K562 (cell line): Measurements from ENCODE around the gene CEACAM5. TPM values are rescaled to one million over a fixed set of nuclear protein-coding genes. Genes with fewer than 3 reads are reported as not detected.

Source experiments
- ATAC-seq: fragments of 200-7000 bp; cut with Tn5 transposase; 3 replicates; pipeline ENCODE4 v1.9.1; 2020; ENCODE audit warnings: moderate library complexity
- BruUV-seq: library from RNA; stranded (reverse); fragments of 400-500 nt; replicated peaks from 2 replicates; lab custom pipeline; 2021; lab: Mats Ljungman, UMichigan
- CTCF ChIA-PET: fragments of 300-600 bp; formaldehyde crosslinking; extraction: SDS; loops from one replicate; lab custom pipeline; 2021; ENCODE audit warnings: low intra/inter-chr PET ratio; lab: Yijun Ruan, JAX
- POLR2A ChIA-PET: fragments of 300-600, 350-650 bp; sonication (Branson Sonifier 250); formaldehyde crosslinking; extraction: SDS; loops from one replicate; lab custom pipeline; 2021; ENCODE audit warnings: antibody characterized with exemption, inconsistent platforms; lab: Yijun Ruan, JAX
- DNase-seq, 4 experiments: peaks; one replicate each; pipeline versions ENCODE4 v3.0.0 to v3.0.0-alpha.2; 2011 to 2018; ENCODE audit warnings: low spot score in 3 of 4, mixed read lengths in 3 of 4; ENCODE audit errors: extremely low read depth in 1 of 4
- FAIRE-seq: peaks from 2 replicates; lab custom pipeline; 2011; peaks lifted over from hg19 to GRCh38; lab: Jason Lieb, UNC
- H2AFZ ChIP-seq: 2 replicates; pipeline ENCODE4 v1.6.0; 2011; ENCODE audit warnings: low read depth, low read length, control low read depth, inconsistent platforms
- H3K27ac ChIP-seq: fragments of 200-600 bp; 3 replicates; pipeline ENCODE4 v1.8.0; 2011; ENCODE audit warnings: low read depth, mild to moderate bottlenecking, control low read depth, inconsistent platforms, low read length, moderate library complexity, mixed read lengths; ENCODE audit errors: extremely low read depth
- H3K27me3 ChIP-seq, 2 experiments: fragments of 300-600 bp in 1 of 2; 2 replicates in 1 of 2; 3 replicates in 1 of 2; pipeline versions ENCODE4 v1.6.0 to v1.8.0; 2011; ENCODE audit warnings: inconsistent platforms in 2 of 2, low read length in 2 of 2, mild to moderate bottlenecking in 1 of 2, mixed read lengths in 1 of 2, moderate library complexity in 1 of 2; ENCODE audit not compliant: control insufficient read depth in 2 of 2, insufficient read depth in 2 of 2
- H3K36me3 ChIP-seq: fragments of 300-600 bp; 3 replicates; pipeline ENCODE4 v1.8.0; 2011; ENCODE audit warnings: mild to moderate bottlenecking, low read length, inconsistent platforms; ENCODE audit not compliant: control insufficient read depth, insufficient read depth
- H3K4me1 ChIP-seq, 2 experiments: fragments of 200-600 bp in 1 of 2; replicated peaks in 1 of 2; 2 replicates in 1 of 2; 3 replicates in 1 of 2; pipeline versions ENCODE4 v1.5.1 to v1.8.0; 2011; ENCODE audit warnings: inconsistent platforms in 2 of 2, low read length in 2 of 2, mild to moderate bottlenecking in 1 of 2, mixed read lengths in 1 of 2, moderate library complexity in 1 of 2; ENCODE audit not compliant: control insufficient read depth in 2 of 2, insufficient read depth in 2 of 2
- H3K4me2 ChIP-seq: 2 replicates; pipeline ENCODE4 v1.6.1; 2011; ENCODE audit warnings: low read length, control low read depth, inconsistent platforms, mixed read lengths; ENCODE audit not compliant: insufficient read depth
- H3K4me3 ChIP-seq: fragments of 200-600 bp; sonication (generic), shearing (Covaris generic); 2 replicates; pipeline ENCODE4 v1.5.1; 2016; ENCODE audit warnings: control low read depth, inconsistent platforms
- H3K79me2 ChIP-seq: fragments of 200-600 bp; 3 replicates; pipeline ENCODE4 v1.8.0; 2011; ENCODE audit warnings: low read length, inconsistent platforms; ENCODE audit not compliant: control insufficient read depth, insufficient read depth
- H3K9ac ChIP-seq, 2 experiments: 2 replicates each; pipeline versions ENCODE4 v1.6.0 to v1.6.1; 2011; ENCODE audit warnings: low read depth in 2 of 2, low read length in 2 of 2, control low read depth in 1 of 2, inconsistent platforms in 1 of 2, mild to moderate bottlenecking in 1 of 2, mixed read lengths in 1 of 2; ENCODE audit not compliant: insufficient read depth in 1 of 2
- H3K9me1 ChIP-seq: one replicate; pipeline ENCODE4 v1.6.0; 2011; ENCODE audit warnings: inconsistent platforms, mild to moderate bottlenecking, low read length, moderate library complexity; ENCODE audit not compliant: control insufficient read depth, insufficient read depth
- H3K9me3 ChIP-seq: replicated peaks from 2 replicates; pipeline ENCODE4 v1.5.1; 2011; ENCODE audit warnings: low read depth, low read length, inconsistent platforms; ENCODE audit not compliant: control insufficient read depth, insufficient read depth
- H4K20me1 ChIP-seq: replicated peaks from 2 replicates; pipeline ENCODE4 v1.6.1; 2011; ENCODE audit warnings: low read length, inconsistent platforms, mixed read lengths; ENCODE audit not compliant: control insufficient read depth, insufficient read depth
- CUX1 ChIP-seq: fragments of 200-800 bp; sonication (Bioruptor generic); IDR thresholded peaks from 2 replicates; pipeline ENCODE4 v1.6.1; 2016; ENCODE audit warnings: missing genetic modification characterization, missing compliant biosample characterization
- GABPA ChIP-seq: fragments of 200-800 bp; sonication (Bioruptor generic); conservative IDR thresholded peaks from 2 replicates; pipeline ENCODE4 v1.6.1; 2016; ENCODE audit warnings: low read depth, missing genetic modification characterization, missing compliant biosample characterization
- NBN ChIP-seq: fragments of 450-650 bp; IDR thresholded peaks from 2 replicates; pipeline ENCODE4 v1.6.1; 2016; ENCODE audit warnings: low read depth, mild to moderate bottlenecking
- TCF3 ChIP-seq: sonication (generic); formaldehyde crosslinking; IDR thresholded peaks from 2 replicates; pipeline ENCODE4 v1.4.0; 2020; ENCODE audit warnings: mild to moderate bottlenecking, missing genetic modification reagents
- TCF7 ChIP-seq: sonication (generic); IDR thresholded peaks from 2 replicates; pipeline ENCODE4 v1.6.1; 2016; ENCODE audit warnings: antibody characterized with exemption, borderline replicate concordance
- WGBS: fragments of 100-300 bp; shearing (Covaris generic); methylation state at CpG from one replicate; pipeline ENCODE4 v1.1.6; 2016; ENCODE audit warnings: low coverage, mixed read lengths; ENCODE audit not compliant: insufficient coverage; ENCODE audit errors: missing lambda C conversion rate; 5-methylcytosine and 5-hydroxymethylcytosine counted together
- in situ Hi-C: fragments of 300-500 bp; cut with MboI; formaldehyde crosslinking; loops from 4 replicates; pipeline ENCODE4 v1.15.0; 2018; ENCODE audit warnings: inconsistent platforms, mixed read lengths
- intact Hi-C: fragments of 100-400 bp; cut with micrococcal nuclease; formaldehyde crosslinking; loops from 2 replicates; pipeline ENCODE4 v1.14.2; 2022
- polyA plus RNA-seq, 8 experiments: library from polyadenylated mRNA; depleted of rRNA in 4 of 8; stranded (reverse) in 5 of 8; unstranded in 3 of 8; fragments of >200 nt; fragmentation: Nextera tagmentation in 2 of 8; fragmentation: Illumina TruSeq in 1 of 8; extraction: Ambion mirVana in 2 of 8; extraction: Trizol in 1 of 8; gene quantifications; 2 replicates each; pipeline versions ENCODE4 v1.2.1 to v1.2.3, GENCODE V29; 2011 to 2014; ENCODE audit warnings: inconsistent platforms in 1 of 8, missing spikeins in 1 of 8
- total RNA-seq, 7 experiments: library from RNA; depleted of rRNA in 6 of 7; stranded (reverse); fragments of >200 nt in 6 of 7; fragmentation: Illumina TruSeq in 2 of 7; extraction: Trizol in 2 of 7; gene quantifications; 2 replicates each; pipeline versions ENCODE4 v1.2.1 to v1.2.3, GENCODE V29; 2011 to 2021; ENCODE audit warnings: low replicate concordance in 1 of 7

CEACAM5 gene
- total and polyA plus RNA-seq, 9 of the 15 experiments (the other 6 are each of a cell fraction or from before 2014, with no cell fraction given) = 0.33 TPM; not detected in 8

GRCh38 chr19:41711376-41712261 is 3.2 kb downstream of the CEACAM5 start:
- BruUV-seq = no TSS peak
- H2AFZ ChIP-seq = no peak overlapping the region
- intact Hi-C loops = no loop called here
- H3K36me3 ChIP-seq = no peaks in the 10 kb centered on the region
- H3K27ac ChIP-seq = no peak overlapping the region
- H3K4me1 ChIP-seq = peaks cover 0 to 4% of the 10 kb centered on the region in 2 experiments; a peak in 2 of 5 replicates
- H3K9ac ChIP-seq = no peak overlapping the region
- POLR2A ChIA-PET = interaction anchor here (0.7 kb wide), 1 partner anchor 70 kb away, joined by 3 read pairs; no protein-coding TSS in a partner anchor
- in situ Hi-C loops = no loop called here
- DNase-seq (no peak), ATAC-seq (no peak), FAIRE-seq (no peak)
- CTCF ChIA-PET = no interaction called here
- no peak for TF ChIP-seq NBN
- no peak for TF ChIP-seq TCF7
- no peak for TF ChIP-seq CUX1
- TF ChIP-seq TCF3 (CRISPR knock-in tag) = no peak
- no peak for TF ChIP-seq GABPA
- TF ChIP-seq, all 486 proteins: peak for 0
- peaks cover 3 to 15% of the 10 kb centered on the region in 2 experiments; a peak in 4 of 5 replicates for H3K27me3 ChIP-seq
- no peaks in the 10 kb centered on the region for H3K9me3 ChIP-seq
- 0% methylated on average over 13 of the region's 13 CpGs for WGBS
- H3K9me1 ChIP-seq = no peaks in the 10 kb centered on the region
- no peak overlapping the region for H3K4me3 ChIP-seq
- H3K4me2 ChIP-seq = no peak overlapping the region
- H3K79me2 ChIP-seq = no peaks in the 10 kb centered on the region
- H4K20me1 ChIP-seq = peaks cover 3% of the 10 kb centered on the region; the same call in 1 of the 2 replicates
